Testis (tissue), 3 donors: Measurements from ENCODE around the gene S100G. TPM values are rescaled to one million over a fixed set of nuclear protein-coding genes. Genes with fewer than 3 reads are reported as not detected.

Source experiments
- DNase-seq: peaks from one replicate; pipeline ENCODE4 v3.0.0-alpha.2; 2019
- H3K27ac ChIP-seq, 2 donors: fragments of 200-600 bp; sonication (generic); one replicate each; pipeline ENCODE4 v1.5.1; 2019
- H3K27me3 ChIP-seq: fragments of 200-600 bp; sonication (generic); one replicate; pipeline ENCODE4 v1.5.1; 2019
- H3K36me3 ChIP-seq: fragments of 200-600 bp; sonication (generic); one replicate; pipeline ENCODE4 v1.5.1; 2017; ENCODE audit warnings: low read depth; ENCODE audit errors: missing control alignments
- H3K4me1 ChIP-seq: fragments of 200-600 bp; sonication (generic); one replicate; pipeline ENCODE4 v1.5.1; 2019
- H3K4me3 ChIP-seq, 2 donors: fragments of 200-600 bp; sonication (generic); one replicate each; pipeline ENCODE4 v1.5.1; 2017 to 2019
- H3K9me3 ChIP-seq: fragments of 200-600 bp; sonication (generic); one replicate; pipeline ENCODE4 v1.5.1; 2017
- CTCF ChIP-seq, 3 experiments: fragments of 450-650 bp in 2 of 3; fragments of 200-600 bp in 1 of 3; sonication (generic) in 1 of 3; IDR thresholded peaks; one replicate each; pipeline ENCODE4 v1.5.1; 2016 to 2019; ENCODE audit warnings: antibody characterized with exemption in 3 of 3, mild to moderate bottlenecking in 2 of 3, moderate library complexity in 1 of 3
- POLR2A ChIP-seq: fragments of 450-650 bp; IDR thresholded peaks from one replicate; pipeline ENCODE4 v1.6.1; 2017; ENCODE audit warnings: antibody characterized with exemption, mild to moderate bottlenecking, moderate library complexity
- WGBS, 2 donors: methylation state at CpG; one replicate each; pipeline ENCODE4 v1.1.5; 2018; 5-methylcytosine and 5-hydroxymethylcytosine counted together
- intact Hi-C: fragments of 100-400 bp; cut with DNase I; formaldehyde crosslinking; loops from one replicate; pipeline ENCODE4 v1.15.1; 2023; ENCODE audit warnings: low total_unique reads
- polyA plus RNA-seq: library from polyadenylated mRNA; stranded (reverse); fragments of 350-450 nt; fragmentation: Illumina TruSeq; extraction: RNeasy Lipid Tissue Mini Kit (QIAGEN cat#74804); gene quantifications from one replicate; pipeline ENCODE4 v1.2.3, GENCODE V29; 2014; ENCODE audit warnings: low read depth, low replicate concordance; ENCODE audit not compliant: insufficient read depth
- total RNA-seq, 2 donors: library from RNA; depleted of rRNA; stranded (reverse); fragments of >200 nt; gene quantifications; one replicate each; pipeline ENCODE4 v1.2.3, GENCODE V29; 2016

S100G gene
- total and polyA plus RNA-seq, 3 donors from 2014 or later = not detected

- TF ChIP-seq CTCF (IDR thresholded peaks at IDR 0.05) (no peak), POLR2A (no peak)
- Histone ChIP-seq H3K4me1 (no peaks in the 10 kb centered on the region), H3K36me3 (no peaks in the 10 kb centered on the region), H3K27ac (no peak overlapping the region), H3K4me3 (no peak overlapping the region), H3K9me3 (no peaks in the 10 kb centered on the region), H3K27me3 (no peaks in the 10 kb centered on the region)
- 36 to 37% methylated on average over 4 of the region's 4 CpGs for WGBS, 2 donors
- intact Hi-C loops = no loop called here
- DNase-seq = no peak
Observed at GRCh38 chrX:16633754-16634153, 16.2 kb upstream of the S100G start.

GRCh38 chrX:16635040-16635439 is 14.9 kb upstream of the S100G start:
- no peak for DNase-seq
- no peak for TF ChIP-seq CTCF (IDR thresholded peaks at IDR 0.05)
- no peak overlapping the region for H3K4me3 ChIP-seq
- H3K4me1 ChIP-seq = no peaks in the 10 kb centered on the region
- no peaks in the 10 kb centered on the region for H3K27me3 ChIP-seq
- no peaks in the 10 kb centered on the region for H3K36me3 ChIP-seq
- no peaks in the 10 kb centered on the region for H3K9me3 ChIP-seq
- intact Hi-C loops = no loop called here
- no peak overlapping the region for H3K27ac ChIP-seq
- 88 to 97% methylated on average over 5 of the region's 5 CpGs for WGBS, 2 donors

GRCh38 chrX:16635596-16635995 is 14.4 kb upstream of the S100G start:
- 96 to 100% methylated on average over 3 of the region's 3 CpGs for WGBS, 2 donors
- no peak overlapping the region for H3K27ac ChIP-seq
- no peaks in the 10 kb centered on the region for H3K4me1 ChIP-seq
- no peaks in the 10 kb centered on the region for H3K36me3 ChIP-seq
- H3K27me3 ChIP-seq = no peaks in the 10 kb centered on the region
- no peak overlapping the region for H3K4me3 ChIP-seq
- H3K9me3 ChIP-seq = no peaks in the 10 kb centered on the region
- no peak for DNase-seq
- intact Hi-C loops = no loop called here
- TF ChIP-seq POLR2A (no peak), CTCF (IDR thresholded peaks at IDR 0.05) (no peak)

GRCh38 chrX:16638533-16638932 is 11.4 kb upstream of the S100G start:
- 91 to 96% methylated on average over 7 of the region's 7 CpGs for WGBS, 2 donors
- TF ChIP-seq CTCF (IDR thresholded peaks at IDR 0.05) = no peak
- no peak for TF ChIP-seq POLR2A
- no peaks in the 10 kb centered on the region for H3K9me3 ChIP-seq

GRCh38 chrX:16639966-16640365 is 10.0 kb upstream of the S100G start:
- intact Hi-C loops = no loop called here
- TF ChIP-seq POLR2A (no peak), CTCF (IDR thresholded peaks at IDR 0.05) (no peak)

More at GRCh38 chrX:16638533-16638932, 11.4 kb upstream of the S100G start:
- no peak overlapping the region for H3K27ac ChIP-seq
- no peak for DNase-seq
- no peaks in the 10 kb centered on the region for H3K4me1 ChIP-seq
- no peak overlapping the region for H3K4me3 ChIP-seq
- H3K27me3 ChIP-seq = no peaks in the 10 kb centered on the region
- no peaks in the 10 kb centered on the region for H3K36me3 ChIP-seq
- intact Hi-C loops = no loop called here

More at GRCh38 chrX:16639966-16640365, 10.0 kb upstream of the S100G start:
- H3K9me3 ChIP-seq = no peaks in the 10 kb centered on the region
- WGBS, 2 donors = 89 to 90% methylated on average over 6 of the region's 6 CpGs
- H3K27ac ChIP-seq = no peak overlapping the region
- no peaks in the 10 kb centered on the region for H3K27me3 ChIP-seq
- H3K36me3 ChIP-seq = no peaks in the 10 kb centered on the region
- DNase-seq = no peak
- no peak overlapping the region for H3K4me3 ChIP-seq
- no peaks in the 10 kb centered on the region for H3K4me1 ChIP-seq
